ENCODE measurements around the gene C6orf15. TPM values are rescaled to one million over a fixed set of nuclear protein-coding genes. Genes with fewer than 3 reads are reported as not detected.
"Not testable (repeated sequence)": the region's sequence is repeated elsewhere in the genome, so short reads cannot be mapped to it uniquely, and the experiment has no call there.

The C6orf15 gene
- total and polyA plus RNA-seq, 7 experiments from 2014 or later: not detected

DNA sequence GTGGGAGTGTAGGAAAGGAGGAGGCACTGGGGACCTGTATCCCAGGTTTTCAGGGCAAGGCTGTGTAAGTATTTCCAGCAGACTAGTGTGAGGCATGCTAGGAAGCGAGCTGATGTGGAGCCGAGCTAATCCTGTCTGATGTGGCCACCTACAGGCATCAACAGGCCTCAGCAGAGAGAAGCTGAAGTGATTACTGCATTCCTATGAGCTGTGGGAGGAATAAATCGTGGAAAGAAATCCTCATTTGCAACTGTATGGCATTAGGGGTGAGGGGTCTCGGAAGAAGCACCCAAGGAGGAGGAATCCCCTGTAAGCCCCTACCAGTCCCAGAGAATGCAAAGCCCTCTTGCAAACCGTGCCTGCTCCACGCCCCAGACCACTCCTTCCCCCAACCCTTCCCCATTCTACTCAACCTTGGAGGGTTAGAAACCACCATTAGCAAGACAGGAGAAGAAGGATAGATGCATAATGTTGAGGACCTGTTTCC is 41.6 kb downstream of the C6orf15 start:
- no peak overlapping the region for H3K27ac Mint-ChIP-seq
- peaks cover 0 to 7% (median 0%) of the 10 kb centered on the region in 7 donors for H3K4me1 Mint-ChIP-seq
- intact Hi-C loops (cut with micrococcal nuclease): no loop called here
- Histone ChIP-seq H3K9me3 (ENCODE audit: control insufficient read depth in 2 of 3, low read length in 3 of 3) (no peaks in the 10 kb centered on the region), H3K27ac (ENCODE audit: low read depth, low read length) (no peak overlapping the region), H3K4me1 (ENCODE audit: control insufficient read depth in 2 of 2, insufficient read depth in 2 of 2, low read length in 2 of 2) (no peaks in the 10 kb centered on the region), H3K27me3 (ENCODE audit: control insufficient read depth in 2 of 2, insufficient read depth in 2 of 2, low read length in 2 of 2) (no peaks in the 10 kb centered on the region), H3K4me3 (ENCODE audit: low read length) (no peak overlapping the region), H3K36me3 (ENCODE audit: control insufficient read depth in 2 of 3, insufficient read depth in 3 of 3, low read length in 3 of 3) (no peaks in the 10 kb centered on the region)
- ATAC-seq (no peak), DNase-seq (no peak)
- no peak overlapping the region for H3K4me3 Mint-ChIP-seq
- peaks cover 0 to 2% (median 0%) of the 10 kb centered on the region in 5 donors for H3K27me3 Mint-ChIP-seq
- POLR2A ChIA-PET: interaction anchor here (2.0 kb wide), 1 partner anchor 15 kb away, joined by 6 read pairs; no protein-coding TSS in a partner anchor
- no peaks in the 10 kb centered on the region for H3K36me3 Mint-ChIP-seq
- CTCF ChIA-PET: interaction anchor here (1.2 to 3.4 kb wide), 3 partner anchors 9 to 158 kb away, joined by 3 to 15 read pairs (median 12); no protein-coding TSS in a partner anchor
- H3K9me3 Mint-ChIP-seq: no peaks in the 10 kb centered on the region

DNA sequence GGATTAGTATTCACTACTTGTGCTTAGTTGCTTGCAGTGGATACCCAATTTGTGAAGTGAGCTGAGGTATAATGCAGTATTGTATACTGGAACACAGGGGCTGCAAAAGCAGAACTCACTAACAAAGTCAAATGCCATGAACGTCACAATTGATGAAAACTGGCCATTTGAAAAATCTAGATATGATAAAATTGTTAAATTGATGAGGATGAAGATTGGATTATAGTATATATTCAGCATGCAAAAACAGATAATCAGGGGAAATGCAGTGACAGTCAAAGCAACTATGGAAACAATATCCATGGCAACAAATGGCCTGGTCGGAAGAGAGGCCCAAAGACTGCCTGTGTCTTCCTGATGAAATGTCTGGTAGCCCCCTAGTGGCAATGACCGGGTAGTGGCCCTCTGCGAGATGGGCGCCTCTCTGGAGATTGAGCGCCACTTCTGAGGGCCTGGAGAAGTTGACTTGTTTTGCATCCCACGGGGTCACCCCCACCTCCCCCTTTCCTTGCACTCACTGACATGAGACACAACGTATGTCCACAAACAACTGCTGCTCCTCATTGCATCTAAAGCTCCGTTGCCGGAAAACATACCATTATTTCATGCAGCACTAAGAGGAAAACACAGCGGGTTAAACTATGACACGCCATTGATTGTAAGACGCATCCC is 43.6 kb downstream of the C6orf15 start:
- intact Hi-C loops (cut with micrococcal nuclease): loop anchor here (1.0 kb wide), 1 partner anchor 154 kb away; no protein-coding TSS in a partner anchor
- H3K4me1 ChIP-seq (ENCODE audit: control insufficient read depth in 2 of 2, insufficient read depth in 2 of 2, low read length in 2 of 2): no peaks in the 10 kb centered on the region
- Mint-ChIP-seq H3K36me3 (no peaks in the 10 kb centered on the region), H3K27me3 (peaks cover 0 to 2% (median 0%) of the 10 kb centered on the region in 5 donors), H3K4me1 (peaks cover 0 to 7% (median 0%) of the 10 kb centered on the region in 7 donors), H3K9me3 (no peaks in the 10 kb centered on the region), H3K4me3 (no peak overlapping the region), H3K27ac (peak overlapping the region in 1 of 9 donors; percentile 20)
- no peaks in the 10 kb centered on the region for H3K9me3 ChIP-seq (ENCODE audit: control insufficient read depth in 2 of 3, low read length in 3 of 3)
- POLR2A ChIA-PET: interaction anchor here (2.0 kb wide), 1 partner anchor 17 kb away, joined by 6 read pairs; no protein-coding TSS in a partner anchor
- no peak overlapping the region for H3K4me3 ChIP-seq (ENCODE audit: low read length)
- no peak overlapping the region for H3K27ac ChIP-seq (ENCODE audit: low read depth, low read length)
- no peaks in the 10 kb centered on the region for H3K36me3 ChIP-seq (ENCODE audit: control insufficient read depth in 2 of 3, insufficient read depth in 3 of 3, low read length in 3 of 3)
- CTCF ChIA-PET: interaction anchor here (0.6 to 3.4 kb wide), 8 partner anchors 9 to 185 kb away, joined by 3 to 15 read pairs (median 4); no protein-coding TSS in a partner anchor
- H3K27me3 ChIP-seq (ENCODE audit: control insufficient read depth in 2 of 2, insufficient read depth in 2 of 2, low read length in 2 of 2): no peaks in the 10 kb centered on the region
- DNase-seq: peak; percentile 45 to 73 (median 61)
- ATAC-seq: peak; percentile 96

DNA sequence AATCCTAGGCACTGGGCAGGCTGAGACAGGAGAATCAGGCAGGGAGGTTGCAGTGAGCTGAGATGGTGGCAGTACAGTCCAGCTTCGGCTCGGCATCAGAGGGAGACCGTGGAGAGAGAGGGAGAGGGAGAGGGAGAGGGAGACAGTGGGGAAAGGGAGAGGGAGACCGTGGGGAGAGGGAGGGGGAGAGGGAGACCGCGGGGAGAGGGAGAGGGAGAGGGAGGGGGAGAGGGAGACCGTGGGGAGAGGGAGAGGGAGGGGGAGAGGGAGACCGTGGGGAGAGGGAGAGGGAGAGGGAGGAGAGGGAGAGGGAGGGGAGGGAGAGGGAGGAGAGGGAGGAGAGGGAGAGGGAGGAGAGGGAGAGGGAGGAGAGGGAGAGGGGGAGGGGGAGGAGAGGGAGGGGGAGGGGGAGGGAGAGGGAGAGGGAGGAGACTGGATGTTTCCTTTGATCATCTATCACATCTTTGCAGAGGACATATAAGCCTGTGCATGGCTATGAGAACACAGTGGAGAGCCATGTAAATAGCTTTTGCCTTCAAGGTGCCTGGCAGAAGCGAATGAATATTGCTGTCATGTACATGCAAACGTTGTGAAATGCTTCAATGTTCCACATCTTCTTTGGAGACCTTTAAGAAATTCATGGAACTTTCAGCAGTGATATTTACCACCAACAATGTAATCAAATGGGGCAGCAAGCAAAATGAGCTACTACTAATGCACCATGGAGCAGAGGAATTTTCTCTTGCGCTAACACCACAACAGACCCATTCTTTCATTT is 44.3 kb downstream of the C6orf15 start:
- H3K4me1 Mint-ChIP-seq; H3K9me3 Mint-ChIP-seq; DNase-seq; H3K27me3 ChIP-seq (ENCODE audit: control insufficient read depth in 2 of 2, insufficient read depth in 2 of 2, low read length in 2 of 2); H3K36me3 ChIP-seq (ENCODE audit: control insufficient read depth in 2 of 3, insufficient read depth in 3 of 3, low read length in 3 of 3); H3K27ac Mint-ChIP-seq; ATAC-seq; H3K4me3 Mint-ChIP-seq; intact Hi-C loops (cut with micrococcal nuclease); H3K4me1 ChIP-seq (ENCODE audit: control insufficient read depth in 2 of 2, insufficient read depth in 2 of 2, low read length in 2 of 2); POLR2A ChIA-PET; H3K27ac ChIP-seq (ENCODE audit: low read depth, low read length); H3K27me3 Mint-ChIP-seq; H3K9me3 ChIP-seq (ENCODE audit: control insufficient read depth in 2 of 3, low read length in 3 of 3); H3K4me3 ChIP-seq (ENCODE audit: low read length); H3K36me3 Mint-ChIP-seq: not testable (repeated sequence)
- CTCF ChIA-PET: interaction anchor here (1.5 to 3.4 kb wide), 3 partner anchors 19 to 184 kb away, joined by 3 to 15 read pairs (median 10); no protein-coding TSS in a partner anchor

DNA sequence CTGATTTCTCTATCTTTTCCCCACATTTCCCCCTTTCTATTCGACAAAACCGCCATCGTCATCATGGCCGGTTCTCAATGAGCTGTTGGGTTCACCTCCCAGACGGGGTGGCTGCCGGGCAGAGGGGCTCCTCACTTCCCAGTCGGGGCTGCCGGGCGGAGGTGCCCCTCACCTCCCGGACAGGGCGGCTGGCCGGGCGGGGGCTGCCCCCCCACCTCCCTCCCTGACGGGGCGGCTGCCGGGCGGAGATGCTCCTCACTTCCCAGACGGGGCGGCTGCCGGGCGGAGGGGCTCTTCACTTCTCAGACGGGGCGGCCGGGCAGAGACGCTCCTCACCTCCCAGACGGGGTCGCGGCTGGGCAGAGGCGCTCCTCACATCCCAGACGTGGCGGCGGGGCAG is 45.3 kb downstream of the C6orf15 start:
- H3K27me3 ChIP-seq (ENCODE audit: control insufficient read depth in 2 of 2, insufficient read depth in 2 of 2, low read length in 2 of 2); H3K27ac Mint-ChIP-seq; H3K4me1 Mint-ChIP-seq; H3K27ac ChIP-seq (ENCODE audit: low read depth, low read length); DNase-seq; H3K4me3 ChIP-seq (ENCODE audit: low read length); H3K9me3 ChIP-seq (ENCODE audit: control insufficient read depth in 2 of 3, low read length in 3 of 3); CTCF ChIA-PET; H3K36me3 Mint-ChIP-seq; intact Hi-C loops (cut with micrococcal nuclease); H3K4me3 Mint-ChIP-seq; ATAC-seq; H3K36me3 ChIP-seq (ENCODE audit: control insufficient read depth in 2 of 3, insufficient read depth in 3 of 3, low read length in 3 of 3); H3K9me3 Mint-ChIP-seq; POLR2A ChIA-PET; H3K4me1 ChIP-seq (ENCODE audit: control insufficient read depth in 2 of 2, insufficient read depth in 2 of 2, low read length in 2 of 2): not testable (repeated sequence)
- H3K27me3 Mint-ChIP-seq: peaks cover 0 to 16% (median 0%) of the 10 kb centered on the region in 5 donors

DNA sequence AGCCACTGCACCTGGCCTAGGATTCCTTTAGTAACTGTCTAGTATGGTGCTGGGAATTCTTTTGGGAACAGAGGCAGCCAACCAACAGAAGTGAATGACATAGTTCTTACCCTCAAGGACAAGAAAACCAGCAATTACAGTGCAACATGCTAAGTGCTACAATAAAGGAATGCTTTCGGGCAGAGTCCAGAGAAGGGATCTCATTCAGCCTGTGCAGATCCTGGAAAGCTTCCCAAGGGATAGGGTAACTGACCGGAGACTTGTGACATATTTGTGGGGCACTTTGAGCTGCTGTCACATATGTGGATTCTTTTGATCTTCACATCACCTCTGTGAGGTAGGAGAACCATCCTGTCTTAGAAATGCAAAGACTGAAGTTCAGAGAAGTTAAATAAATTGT is 46.8 kb downstream of the C6orf15 start:
- no peaks in the 10 kb centered on the region for H3K36me3 Mint-ChIP-seq
- no peaks in the 10 kb centered on the region for H3K9me3 Mint-ChIP-seq
- H3K4me3 Mint-ChIP-seq: no peak overlapping the region

DNA sequence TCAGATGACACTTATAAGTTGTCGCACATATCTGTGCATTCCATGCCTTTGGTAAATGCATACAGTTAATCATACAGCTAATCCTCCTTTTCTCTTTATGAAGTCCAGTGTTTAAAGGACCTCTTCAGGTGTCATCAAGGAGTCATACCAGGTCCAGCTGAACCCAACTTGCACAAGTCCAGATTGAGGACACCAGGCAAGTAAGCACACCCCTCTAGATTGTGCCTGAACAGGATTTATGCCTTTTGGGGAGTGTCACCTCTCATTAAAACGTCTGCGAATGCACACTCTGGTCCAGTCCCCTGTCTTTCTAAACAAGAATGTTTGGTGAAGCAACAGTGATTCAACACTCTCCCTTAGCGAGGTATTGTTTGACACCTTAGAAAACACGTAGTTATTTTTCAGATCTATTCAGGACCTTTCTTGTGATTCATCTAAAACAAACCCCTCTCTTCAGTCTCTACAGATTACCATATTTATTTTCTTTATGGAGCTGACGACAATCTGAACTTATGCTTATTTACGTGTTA is 48.4 kb downstream of the C6orf15 start:
- H3K27me3 Mint-ChIP-seq: peaks cover 0 to 20% (median 0%) of the 10 kb centered on the region in 5 donors
- Histone ChIP-seq H3K36me3 (ENCODE audit: control insufficient read depth in 2 of 3, insufficient read depth in 3 of 3, low read length in 3 of 3) (no peaks in the 10 kb centered on the region), H3K27ac (ENCODE audit: low read depth, low read length) (no peak overlapping the region), H3K27me3 (ENCODE audit: control insufficient read depth in 2 of 2, insufficient read depth in 2 of 2, low read length in 2 of 2) (peaks cover 0 to 4% of the 10 kb centered on the region in 2 donors), H3K9me3 (ENCODE audit: control insufficient read depth in 2 of 3, low read length in 3 of 3) (no peaks in the 10 kb centered on the region), H3K4me1 (ENCODE audit: control insufficient read depth in 2 of 2, insufficient read depth in 2 of 2, low read length in 2 of 2) (no peaks in the 10 kb centered on the region), H3K4me3 (ENCODE audit: low read length) (no peak overlapping the region)
- intact Hi-C loops (cut with micrococcal nuclease): no loop called here
- DNase-seq (no peak), ATAC-seq (no peak)
- CTCF ChIA-PET: interaction anchor here (0.6 kb wide), 2 partner anchors 8 to 28 kb away, joined by 3 to 6 read pairs; no protein-coding TSS in a partner anchor
- H3K36me3 Mint-ChIP-seq: no peaks in the 10 kb centered on the region
- H3K9me3 Mint-ChIP-seq: no peaks in the 10 kb centered on the region
- peaks cover 0 to 6% (median 0%) of the 10 kb centered on the region in 7 donors for H3K4me1 Mint-ChIP-seq
- H3K27ac Mint-ChIP-seq: no peak overlapping the region
- POLR2A ChIA-PET: interaction anchor here (0.6 to 0.8 kb wide), 2 partner anchors 461 to 543 kb away, joined by 3 read pairs; no protein-coding TSS in a partner anchor
- no peak overlapping the region for H3K4me3 Mint-ChIP-seq

More for the DNA sequence above, 46.8 kb downstream of the C6orf15 start:
- H3K4me1 ChIP-seq (ENCODE audit: control insufficient read depth in 2 of 2, insufficient read depth in 2 of 2, low read length in 2 of 2): no peaks in the 10 kb centered on the region
- H3K36me3 ChIP-seq (ENCODE audit: control insufficient read depth in 2 of 3, insufficient read depth in 3 of 3, low read length in 3 of 3): no peaks in the 10 kb centered on the region
- H3K27me3 Mint-ChIP-seq: peaks cover 0 to 16% (median 0%) of the 10 kb centered on the region in 5 donors
- ATAC-seq (no peak), DNase-seq (no peak)
- no peak overlapping the region for H3K27ac Mint-ChIP-seq
- POLR2A ChIA-PET: no interaction called here
- H3K4me1 Mint-ChIP-seq: peaks cover 0 to 7% (median 0%) of the 10 kb centered on the region in 7 donors
- no peak overlapping the region for H3K27ac ChIP-seq (ENCODE audit: low read depth, low read length)
- intact Hi-C loops (cut with micrococcal nuclease): no loop called here
- no peaks in the 10 kb centered on the region for H3K9me3 ChIP-seq (ENCODE audit: control insufficient read depth in 2 of 3, low read length in 3 of 3)
- H3K27me3 ChIP-seq (ENCODE audit: control insufficient read depth in 2 of 2, insufficient read depth in 2 of 2, low read length in 2 of 2): peaks cover 0 to 4% of the 10 kb centered on the region in 2 donors
- CTCF ChIA-PET: interaction anchor here (0.6 kb wide), 1 partner anchor 23 kb away, joined by 4 read pairs; no protein-coding TSS in a partner anchor
- no peak overlapping the region for H3K4me3 ChIP-seq (ENCODE audit: low read length)
